ENCODE measurements around the gene PER1. TPM values are rescaled to one million over a fixed set of nuclear protein-coding genes. Genes with fewer than 3 reads are reported as not detected.

Gene PER1
- total RNA-seq, 1 experiment from 2014 or later = 36.5 TPM

DNA sequence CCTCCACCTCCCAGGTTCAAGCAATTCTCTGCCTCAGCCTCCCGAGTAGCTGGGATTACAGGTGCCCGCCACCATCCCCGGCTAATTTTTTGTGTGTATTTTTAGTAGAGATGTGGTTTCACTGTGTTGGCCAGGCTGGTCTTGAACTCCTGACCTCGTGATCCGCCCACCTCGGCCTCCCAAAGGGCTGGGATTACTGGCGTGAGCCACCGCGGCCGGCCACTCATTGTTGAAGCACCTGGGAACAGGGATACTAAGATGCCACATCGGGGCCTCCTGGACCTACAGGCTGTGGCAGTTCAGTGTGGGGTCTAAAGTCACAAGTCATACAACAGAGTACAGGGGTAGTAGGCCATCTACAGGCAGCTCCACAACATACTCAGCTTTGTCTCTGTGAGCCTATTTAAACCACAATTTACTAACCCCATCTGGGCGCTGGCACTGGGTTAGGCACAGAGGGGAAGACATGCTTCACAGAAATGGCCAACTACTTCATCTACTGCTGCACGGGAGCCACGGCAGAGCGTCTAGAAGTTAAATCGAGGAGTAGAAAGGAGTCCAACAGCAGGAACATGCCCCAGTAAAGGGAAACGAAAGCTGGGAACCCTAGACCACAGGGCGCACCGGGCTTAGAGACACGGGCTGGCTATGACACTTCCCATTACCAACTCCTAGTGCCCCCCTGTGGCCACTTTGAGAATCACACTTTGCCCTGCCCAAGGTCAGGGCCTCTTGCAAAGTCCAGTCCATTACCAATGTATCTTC lies 6.2 kb upstream of the PER1 start:
- no peak overlapping the region for H2AFZ ChIP-seq (ENCODE audit: low read length)
- TF ChIP-seq, protein P1, sequence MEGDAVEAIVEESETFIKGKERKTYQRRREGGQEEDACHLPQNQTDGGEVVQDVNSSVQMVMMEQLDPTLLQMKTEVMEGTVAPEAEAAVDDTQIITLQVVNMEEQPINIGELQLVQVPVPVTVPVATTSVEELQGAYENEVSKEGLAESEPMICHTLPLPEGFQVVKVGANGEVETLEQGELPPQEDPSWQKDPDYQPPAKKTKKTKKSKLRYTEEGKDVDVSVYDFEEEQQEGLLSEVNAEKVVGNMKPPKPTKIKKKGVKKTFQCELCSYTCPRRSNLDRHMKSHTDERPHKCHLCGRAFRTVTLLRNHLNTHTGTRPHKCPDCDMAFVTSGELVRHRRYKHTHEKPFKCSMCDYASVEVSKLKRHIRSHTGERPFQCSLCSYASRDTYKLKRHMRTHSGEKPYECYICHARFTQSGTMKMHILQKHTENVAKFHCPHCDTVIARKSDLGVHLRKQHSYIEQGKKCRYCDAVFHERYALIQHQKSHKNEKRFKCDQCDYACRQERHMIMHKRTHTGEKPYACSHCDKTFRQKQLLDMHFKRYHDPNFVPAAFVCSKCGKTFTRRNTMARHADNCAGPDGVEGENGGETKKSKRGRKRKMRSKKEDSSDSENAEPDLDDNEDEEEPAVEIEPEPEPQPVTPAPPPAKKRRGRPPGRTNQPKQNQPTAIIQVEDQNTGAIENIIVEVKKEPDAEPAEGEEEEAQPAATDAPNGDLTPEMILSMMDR (conservative IDR thresholded peaks at IDR 0.05) = peak; percentile 84
- H3K27me3 Mint-ChIP-seq (ENCODE audit: low read depth) = peaks cover 3% of the 10 kb centered on the region

More for the DNA sequence above, 6.2 kb upstream of the PER1 start:
- WGBS (ENCODE audit: extremely low coverage, insufficient read length, low lambda C conversion rate) = no CpG with 5 or more reads among the region's 20 CpGs
- Histone ChIP-seq H4K20me1 (ENCODE audit: control insufficient read depth, insufficient read depth, insufficient read length) (no peaks in the 10 kb centered on the region), H3K27me3 (ENCODE audit: insufficient read depth, low read length) (no peaks in the 10 kb centered on the region), H3K23me2 (ENCODE audit: insufficient read length, low read depth, low read length, poor library complexity, severe bottlenecking) (peaks cover 17% of the 10 kb centered on the region), H4K91ac (ENCODE audit: insufficient read length, low read depth, low read length) (no peak overlapping the region), H3T11ph (ENCODE audit: low read length) (no peak overlapping the region), H3K9ac (ENCODE audit: extremely low read depth, insufficient read length, low read length) (no peak overlapping the region), H3K56ac (ENCODE audit: insufficient read length, low read depth, low read length) (no peak overlapping the region), H3K79me1 (ENCODE audit: insufficient read depth, low read depth, low read length, poor library complexity, severe bottlenecking) (no peaks in the 10 kb centered on the region), H4K5ac (ENCODE audit: insufficient read length, low read depth, low read length) (no peak overlapping the region), H2AK5ac (ENCODE audit: insufficient read length, low read length) (no peak overlapping the region), H3K79me2 (ENCODE audit: insufficient read depth, low read length) (no peaks in the 10 kb centered on the region), H3K27ac (ENCODE audit: insufficient read length, low read depth, low read length) (no peak overlapping the region), H3K23ac (ENCODE audit: insufficient read length, low read depth, low read length) (no peak overlapping the region), H2BK12ac (ENCODE audit: insufficient read length, low read depth, low read length) (no peak overlapping the region), H3K9me3 (ENCODE audit: control insufficient read depth, low read depth, low read length) (no peaks in the 10 kb centered on the region), H3K4ac (ENCODE audit: low read depth, low read length) (no peak overlapping the region), H2BK5ac (ENCODE audit: insufficient read length, low read length) (no peak overlapping the region), H3K14ac (ENCODE audit: insufficient read depth, low read length) (no peak overlapping the region), H3K4me2 (ENCODE audit: insufficient read depth, insufficient read length, low read length) (no peak overlapping the region), H2BK20ac (ENCODE audit: low read depth, low read length, poor library complexity, severe bottlenecking) (no peak overlapping the region), H4K8ac (replicated peaks; ENCODE audit: insufficient read length, low read depth, low read length) (no peak overlapping the region), H2BK120ac (ENCODE audit: low read depth, low read length, poor library complexity, severe bottlenecking) (no peak overlapping the region), H3K4me1 (ENCODE audit: insufficient read depth, low read length) (peaks cover 3% of the 10 kb centered on the region; the same call in 1 of the 2 replicates), H3K18ac (ENCODE audit: insufficient read length, low read depth, low read length) (no peak overlapping the region), H2BK15ac (ENCODE audit: low read depth, low read length) (no peak overlapping the region)
- Mint-ChIP-seq H3K27ac (peak overlapping the region; percentile 8 to 54 (median 44); a peak in 2 of 7 replicates), H3K4me1 (peaks cover 25 to 31% of the 10 kb centered on the region in 2 experiments), H3K9me3 (no peaks in the 10 kb centered on the region), H3K36me3 (ENCODE audit: insufficient read depth in 1 of 3, low read depth in 3 of 3) (peaks cover 10 to 26% (median 22%) of the 10 kb centered on the region in 3 experiments), H3K4me3 (peak overlapping the region in 1 of 2 experiments; percentile 50; a peak in 3 of 5 replicates)
- DNase-seq = peak; percentile 95
